Dendritic cell treated with granulocyte-macrophage colony-stimulating factor and Interleukin-4, amounts not matched to agents 40 ng/mL and 50 ng/mL, for 4 days (primary cell): ENCODE measurements around the gene HEXIM2.
"Not testable (repeated sequence)": the region's sequence is repeated elsewhere in the genome, so short reads cannot be mapped to it uniquely, and the experiment has no call there.

Experiments used
- H3K27ac Mint-ChIP-seq: one replicate; pipeline ENCODE4 v1.8.0; 2022; ENCODE audit warnings: mild to moderate bottlenecking, mixed read lengths
- H3K27me3 Mint-ChIP-seq: one replicate; pipeline ENCODE4 v1.8.0; 2022; ENCODE audit warnings: mild to moderate bottlenecking, mixed read lengths
- H3K36me3 Mint-ChIP-seq: one replicate; pipeline ENCODE4 v1.8.0; 2022; ENCODE audit warnings: low read depth, mixed read lengths
- H3K4me1 Mint-ChIP-seq: one replicate; pipeline ENCODE4 v1.8.0; 2022; ENCODE audit warnings: low read depth, mixed read lengths
- H3K4me3 Mint-ChIP-seq: one replicate; pipeline ENCODE4 v1.8.0; 2022; ENCODE audit warnings: mild to moderate bottlenecking, moderate library complexity, mixed read lengths
- H3K9me3 Mint-ChIP-seq: one replicate; pipeline ENCODE4 v1.8.0; 2022; ENCODE audit warnings: mixed read lengths
- intact Hi-C: fragments of 100-400 bp; cut with micrococcal nuclease; formaldehyde crosslinking; loops from one replicate; pipeline ENCODE4 v1.15.0; 2022

HEXIM2 gene

DNA sequence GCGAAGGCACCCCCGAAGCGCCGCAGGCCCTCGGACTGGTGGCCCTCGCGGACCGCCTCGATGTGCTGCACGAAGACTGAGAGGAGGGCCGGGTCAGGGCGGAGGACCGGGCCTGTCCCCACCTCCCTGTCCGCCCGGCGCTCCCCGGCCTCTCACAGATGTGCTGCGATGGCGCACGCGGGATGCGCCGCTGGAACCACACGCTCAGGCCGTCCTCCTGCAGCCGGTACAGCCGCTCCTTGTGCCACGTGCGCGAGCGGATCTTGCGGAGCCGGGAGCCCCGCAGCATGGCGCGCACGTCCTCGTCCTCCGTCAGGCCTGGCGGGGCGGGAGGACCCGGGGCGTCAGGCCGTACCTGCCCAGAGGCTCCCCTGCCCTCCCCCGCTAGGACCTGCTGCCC lies 40.6 kb upstream of the HEXIM2 start:
- Mint-ChIP-seq H3K27ac (no peak overlapping the region), H3K9me3 (no peaks in the 10 kb centered on the region), H3K4me1 (peaks cover 15% of the 10 kb centered on the region), H3K36me3 (no peaks in the 10 kb centered on the region), H3K27me3 (peaks cover 31% of the 10 kb centered on the region), H3K4me3 (no peak overlapping the region)
- intact Hi-C loops = no loop called here

DNA sequence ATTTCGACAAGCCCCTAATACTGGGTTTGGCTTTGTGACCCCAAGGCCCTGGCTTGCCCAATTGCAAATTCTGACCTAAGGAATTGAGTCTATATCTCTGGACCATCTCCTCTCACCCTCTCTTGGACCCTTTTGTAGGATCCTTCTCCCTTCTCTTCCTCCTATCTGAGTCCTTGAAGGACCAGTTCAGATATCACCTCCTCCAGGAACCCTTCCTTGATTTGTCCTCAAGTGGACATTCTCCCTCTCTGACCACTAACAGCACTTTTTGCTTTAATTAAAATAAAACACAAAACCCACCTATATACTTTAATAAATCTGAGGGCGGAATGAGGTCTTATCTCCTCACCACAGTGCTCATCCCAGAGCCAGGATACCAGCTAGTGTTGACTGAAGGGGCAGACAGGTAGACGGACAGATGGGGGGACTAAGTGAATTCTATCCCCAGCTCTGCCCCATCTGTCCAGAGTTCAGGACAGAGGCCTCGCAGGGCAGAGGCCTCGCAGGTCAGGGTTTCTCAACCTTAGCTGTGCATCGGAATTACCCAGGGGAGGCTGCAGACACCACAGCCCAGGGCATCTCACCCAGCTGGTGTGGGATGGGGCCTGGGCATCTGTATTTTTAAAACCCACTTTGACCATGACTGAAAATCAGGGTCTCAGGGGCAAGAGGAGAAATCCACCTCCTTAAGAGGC lies 38.5 kb upstream of the HEXIM2 start:
- intact Hi-C loops = no loop called here
- Mint-ChIP-seq H3K27me3 (peaks cover 23% of the 10 kb centered on the region), H3K36me3 (no peaks in the 10 kb centered on the region), H3K4me1 (peaks cover 24% of the 10 kb centered on the region), H3K4me3 (no peak overlapping the region), H3K9me3 (no peaks in the 10 kb centered on the region), H3K27ac (no peak overlapping the region)

DNA sequence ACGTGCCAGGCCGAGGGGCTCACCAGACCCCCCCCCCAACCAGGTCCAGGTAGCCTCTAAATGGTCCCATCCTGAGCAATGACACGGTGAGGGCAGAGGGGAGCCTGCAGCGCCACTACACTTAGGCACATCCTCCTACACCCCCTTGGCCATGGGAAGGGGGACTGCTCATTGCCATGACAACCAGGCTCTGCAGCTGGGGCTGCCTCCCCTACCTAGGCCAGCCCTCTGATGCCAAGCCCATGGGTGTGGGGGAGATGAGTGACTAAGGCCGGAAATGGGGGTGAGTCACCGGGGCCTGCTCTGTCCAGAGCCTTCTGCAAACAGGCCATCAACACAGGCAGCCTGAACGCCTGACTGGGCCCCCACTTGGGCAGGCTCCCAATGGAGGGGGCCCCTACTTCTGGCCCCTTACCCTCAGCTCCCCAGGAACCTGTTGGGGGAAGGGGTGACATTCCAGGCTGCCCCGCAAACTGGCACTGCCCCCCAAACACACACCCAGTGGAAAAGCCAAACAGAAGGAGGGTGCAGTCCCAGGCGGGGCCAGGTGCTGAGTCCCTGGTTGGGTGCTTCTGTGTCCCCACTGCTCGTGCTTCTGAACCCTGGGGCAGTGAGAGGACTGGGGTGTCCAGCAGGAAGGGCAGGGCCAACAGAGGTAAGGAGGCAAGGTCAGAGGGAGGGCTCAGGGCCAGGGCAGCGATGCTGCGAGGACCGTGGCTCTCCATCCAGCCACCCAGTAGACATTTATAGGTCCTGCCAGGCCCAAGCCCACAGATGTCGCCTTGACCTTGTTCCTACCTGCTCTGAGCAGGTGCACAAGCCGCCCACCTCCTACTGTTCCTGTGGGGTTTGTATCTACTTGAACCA lies 37.5 kb upstream of the HEXIM2 start:
- Mint-ChIP-seq H3K4me3 (no peak overlapping the region), H3K4me1 (peaks cover 24% of the 10 kb centered on the region)
- intact Hi-C loops = no loop called here

DNA sequence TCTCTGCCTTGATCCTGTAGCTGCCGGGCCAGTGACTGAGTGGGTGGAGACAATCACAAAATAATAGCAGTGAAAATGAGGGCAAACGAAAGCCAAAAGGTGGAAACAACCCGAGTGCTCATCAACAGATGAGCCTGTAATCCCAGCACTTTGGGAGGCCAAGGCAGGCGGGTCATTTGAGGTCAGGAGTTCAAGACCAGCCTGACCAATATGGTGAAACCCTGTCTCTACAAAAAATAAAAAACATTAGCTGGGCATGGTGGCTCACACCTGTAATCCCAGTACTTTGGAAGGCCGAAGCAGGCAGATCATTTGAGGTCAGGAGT lies 36.9 kb upstream of the HEXIM2 start:
- H3K9me3 Mint-ChIP-seq, intact Hi-C loops, H3K4me3 Mint-ChIP-seq, H3K36me3 Mint-ChIP-seq: not testable (repeated sequence)
- peaks cover 22% of the 10 kb centered on the region for H3K27me3 Mint-ChIP-seq
- H3K27ac Mint-ChIP-seq = peak overlapping the region; percentile 57
- peaks cover 24% of the 10 kb centered on the region for H3K4me1 Mint-ChIP-seq

More for the DNA sequence above, 37.5 kb upstream of the HEXIM2 start:
- peak overlapping the region; percentile 57 for H3K27ac Mint-ChIP-seq
- H3K36me3 Mint-ChIP-seq = no peaks in the 10 kb centered on the region
- H3K9me3 Mint-ChIP-seq = no peaks in the 10 kb centered on the region
- H3K27me3 Mint-ChIP-seq = peaks cover 23% of the 10 kb centered on the region

DNA sequence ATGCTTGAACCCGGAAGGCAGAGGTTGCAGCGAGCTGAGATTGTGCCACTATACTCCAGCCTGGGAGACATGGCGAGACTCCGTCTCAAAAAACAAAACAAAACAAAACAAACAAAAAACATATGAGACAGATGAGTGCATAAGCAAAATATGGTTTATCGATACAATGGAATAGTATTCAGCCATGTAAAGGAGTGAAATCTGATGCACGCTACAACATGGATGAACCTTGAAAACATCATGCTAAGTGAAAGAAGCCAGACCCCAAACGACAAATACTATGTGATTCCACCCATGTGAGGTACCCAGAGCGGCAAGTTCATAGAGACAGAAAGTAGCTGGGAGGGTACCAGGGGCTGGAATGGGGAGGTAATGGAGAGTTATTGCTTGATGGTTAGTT lies 36.2 kb upstream of the HEXIM2 start:
- no peaks in the 10 kb centered on the region for H3K36me3 Mint-ChIP-seq
- peaks cover 19% of the 10 kb centered on the region for H3K27me3 Mint-ChIP-seq
- peaks cover 24% of the 10 kb centered on the region for H3K4me1 Mint-ChIP-seq
- H3K4me3 Mint-ChIP-seq = no peak overlapping the region
- no peak overlapping the region for H3K27ac Mint-ChIP-seq
- intact Hi-C loops = no loop called here
- H3K9me3 Mint-ChIP-seq = no peaks in the 10 kb centered on the region

DNA sequence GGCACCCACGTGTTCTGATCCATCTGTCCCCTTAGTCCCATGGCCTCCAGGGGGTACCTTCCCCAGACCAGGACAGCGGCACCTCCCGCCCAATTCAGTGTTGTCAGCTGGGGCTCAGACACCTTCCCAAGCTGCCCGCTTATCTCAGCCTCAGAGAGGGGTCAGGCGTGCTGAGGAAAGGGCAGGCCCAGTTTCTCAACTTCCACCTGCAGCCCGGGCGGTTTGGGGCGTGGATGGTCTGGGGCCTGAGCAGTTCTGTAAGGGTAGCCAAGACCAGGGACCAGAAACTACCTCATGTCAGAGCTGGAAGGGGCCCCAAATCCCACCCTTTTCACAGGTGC lies 34.5 kb upstream of the HEXIM2 start:
- Mint-ChIP-seq H3K27me3 (peaks cover 17% of the 10 kb centered on the region), H3K4me3 (no peak overlapping the region), H3K36me3 (no peaks in the 10 kb centered on the region), H3K4me1 (peaks cover 32% of the 10 kb centered on the region), H3K27ac (no peak overlapping the region), H3K9me3 (no peaks in the 10 kb centered on the region)
- intact Hi-C loops = no loop called here

DNA sequence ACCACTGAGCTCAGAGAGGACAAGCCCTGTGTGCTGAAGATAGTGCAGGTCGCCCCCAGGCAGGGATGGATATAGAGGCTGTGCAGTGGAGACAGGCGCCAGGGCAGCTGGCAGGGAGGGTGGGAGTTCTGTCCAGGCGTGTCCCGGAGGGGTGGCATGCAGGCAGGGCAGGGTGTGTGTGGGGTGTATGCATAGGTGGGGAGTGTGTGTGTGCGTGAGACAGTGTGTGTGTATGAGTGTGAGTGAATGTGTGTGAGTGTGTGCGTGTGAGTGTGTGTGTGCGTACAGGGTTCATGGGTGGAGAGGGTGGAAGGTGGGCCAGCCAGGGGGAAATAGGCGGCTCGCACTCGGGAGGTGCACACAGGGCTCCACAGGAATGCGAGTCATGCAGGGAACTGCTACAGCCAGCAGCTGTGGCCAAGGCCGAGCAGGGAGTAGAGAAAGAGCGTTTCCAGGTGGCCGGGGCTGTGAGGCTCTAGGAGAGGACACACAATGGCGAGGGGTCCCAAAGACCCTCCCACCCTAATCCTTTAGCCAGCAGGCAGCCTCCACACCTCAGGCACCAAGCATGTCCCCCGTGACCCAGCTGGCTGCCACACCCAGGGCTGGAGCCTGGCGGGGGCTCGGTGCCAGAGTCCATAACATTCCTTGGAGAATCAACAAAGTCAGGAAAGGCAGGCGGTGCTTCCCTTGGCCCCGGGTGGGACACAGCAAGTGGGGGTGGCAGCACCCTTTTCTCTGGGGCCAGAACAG lies 34.0 kb upstream of the HEXIM2 start:
- H3K4me3 Mint-ChIP-seq = no peak overlapping the region
- peaks cover 17% of the 10 kb centered on the region for H3K27me3 Mint-ChIP-seq
- no peaks in the 10 kb centered on the region for H3K36me3 Mint-ChIP-seq
- no peak overlapping the region for H3K27ac Mint-ChIP-seq
- intact Hi-C loops = no loop called here
- peaks cover 32% of the 10 kb centered on the region for H3K4me1 Mint-ChIP-seq
- no peaks in the 10 kb centered on the region for H3K9me3 Mint-ChIP-seq

DNA sequence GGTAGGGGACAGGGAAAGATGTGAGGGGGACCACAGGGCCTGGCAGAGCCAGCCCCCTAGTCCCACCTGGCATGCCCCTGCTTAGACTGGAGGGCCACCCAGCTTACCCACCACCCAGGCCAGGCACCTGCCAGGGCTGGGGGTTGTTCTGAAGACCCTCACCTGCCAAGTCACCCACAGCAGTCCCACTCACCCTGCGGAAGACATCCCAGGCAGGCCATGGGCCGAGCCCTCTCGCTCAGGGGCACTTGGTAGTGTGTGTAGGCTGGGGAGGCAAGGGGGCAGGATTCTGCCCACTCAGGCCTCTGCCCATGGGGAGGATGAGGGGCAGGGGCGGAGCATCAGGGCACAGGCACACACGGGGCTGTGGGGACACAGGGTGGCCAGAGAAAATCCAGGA lies 33.3 kb upstream of the HEXIM2 start:
- Mint-ChIP-seq H3K36me3 (no peaks in the 10 kb centered on the region), H3K27ac (no peak overlapping the region), H3K9me3 (no peaks in the 10 kb centered on the region), H3K4me1 (peaks cover 27% of the 10 kb centered on the region), H3K4me3 (no peak overlapping the region), H3K27me3 (peaks cover 17% of the 10 kb centered on the region)
- intact Hi-C loops = no loop called here

DNA sequence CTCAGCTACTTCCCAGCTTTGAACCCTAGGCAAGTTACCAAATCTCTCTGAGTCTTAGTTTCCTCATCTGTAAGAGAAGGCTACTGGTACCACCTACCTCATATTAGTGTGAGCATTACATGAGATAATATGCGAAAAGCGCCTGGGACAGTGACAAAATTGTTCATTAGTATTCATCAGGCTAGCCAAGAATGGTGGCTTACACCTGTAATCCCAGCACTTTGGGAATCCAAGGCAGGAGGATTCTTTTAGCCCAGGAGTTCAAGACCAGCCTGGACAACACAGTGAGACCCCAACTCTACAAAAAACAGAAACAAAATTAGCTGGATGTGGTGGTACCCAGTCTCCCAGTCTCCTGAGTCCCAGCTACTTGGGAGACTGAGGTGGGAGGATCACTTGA lies 32.7 kb upstream of the HEXIM2 start:
- H3K27ac Mint-ChIP-seq = no peak overlapping the region
- no peak overlapping the region for H3K4me3 Mint-ChIP-seq
- intact Hi-C loops = no loop called here
- peaks cover 17% of the 10 kb centered on the region for H3K27me3 Mint-ChIP-seq
- no peaks in the 10 kb centered on the region for H3K9me3 Mint-ChIP-seq
- no peaks in the 10 kb centered on the region for H3K36me3 Mint-ChIP-seq
- H3K4me1 Mint-ChIP-seq = peaks cover 25% of the 10 kb centered on the region

DNA sequence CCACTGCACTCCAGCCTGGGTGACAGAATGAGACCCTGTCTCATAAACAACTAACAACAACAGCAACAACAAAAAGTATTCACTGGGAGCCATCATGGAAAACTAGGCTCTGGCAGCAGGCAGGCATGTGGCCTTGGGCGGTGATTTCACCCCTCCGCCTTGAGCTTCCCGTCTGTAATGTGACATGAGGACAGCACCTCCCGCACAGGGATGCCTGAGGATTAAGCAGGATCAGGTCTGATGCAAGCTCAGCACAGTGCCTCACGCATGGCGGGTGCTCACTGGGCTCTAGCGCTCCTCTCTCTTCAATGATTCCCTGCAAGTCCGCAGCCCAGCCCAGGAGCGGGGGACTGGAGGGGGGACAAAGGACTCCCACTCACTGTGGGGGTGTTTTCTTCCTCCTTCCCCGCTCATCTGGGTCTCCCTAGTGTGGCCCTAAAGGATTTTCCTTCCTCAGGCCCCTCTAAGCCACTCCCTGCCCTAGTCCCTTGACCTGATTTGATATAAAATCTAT lies 32.2 kb upstream of the HEXIM2 start:
- no peak overlapping the region for H3K4me3 Mint-ChIP-seq
- no peaks in the 10 kb centered on the region for H3K9me3 Mint-ChIP-seq
- intact Hi-C loops = no loop called here
- peaks cover 17% of the 10 kb centered on the region for H3K27me3 Mint-ChIP-seq
- no peak overlapping the region for H3K27ac Mint-ChIP-seq
- H3K36me3 Mint-ChIP-seq = no peaks in the 10 kb centered on the region
- peaks cover 20% of the 10 kb centered on the region for H3K4me1 Mint-ChIP-seq

DNA sequence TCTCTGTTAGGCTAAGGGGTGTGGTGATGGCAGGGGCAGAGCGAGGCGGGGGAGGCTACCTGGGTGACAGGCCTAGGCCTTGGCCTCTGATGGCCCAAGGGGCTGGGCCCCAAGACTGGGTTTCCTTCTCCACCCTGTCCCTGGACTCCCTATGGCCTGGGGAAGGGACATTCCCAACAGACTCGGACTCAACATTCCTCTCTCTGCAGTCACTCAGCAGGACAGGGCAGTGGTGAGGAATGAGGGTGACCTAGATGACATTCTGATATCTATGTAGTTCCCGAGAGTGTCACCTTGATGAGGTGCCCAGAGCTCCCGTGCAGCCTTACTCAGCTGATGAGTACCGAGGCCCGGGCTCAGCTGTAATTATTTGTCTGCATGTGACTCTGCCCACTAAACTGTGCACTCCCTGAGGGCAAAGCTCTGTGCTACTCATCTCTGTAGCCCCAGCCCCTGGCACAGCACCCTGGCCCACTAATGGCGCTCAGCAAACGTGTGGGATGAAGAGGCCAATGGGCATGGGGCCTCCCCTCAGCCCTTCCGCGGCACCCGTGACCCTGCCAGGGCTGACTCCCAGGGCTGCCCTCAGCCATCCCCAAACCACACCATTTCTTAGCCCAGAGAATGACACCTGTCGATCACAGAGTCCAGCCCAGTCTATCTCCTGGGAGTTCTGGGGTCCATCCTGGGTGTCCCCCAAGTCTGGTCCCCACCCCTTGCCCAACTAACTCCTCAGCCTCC lies 31.6 kb upstream of the HEXIM2 start:
- Mint-ChIP-seq H3K4me1 (peaks cover 17% of the 10 kb centered on the region), H3K27ac (no peak overlapping the region), H3K27me3 (peaks cover 17% of the 10 kb centered on the region), H3K9me3 (no peaks in the 10 kb centered on the region), H3K36me3 (no peaks in the 10 kb centered on the region), H3K4me3 (no peak overlapping the region)
- intact Hi-C loops = loop anchor here (10.0 kb wide), 1 partner anchor 215 kb away; the partner anchor contains the start of gene GFAP

DNA sequence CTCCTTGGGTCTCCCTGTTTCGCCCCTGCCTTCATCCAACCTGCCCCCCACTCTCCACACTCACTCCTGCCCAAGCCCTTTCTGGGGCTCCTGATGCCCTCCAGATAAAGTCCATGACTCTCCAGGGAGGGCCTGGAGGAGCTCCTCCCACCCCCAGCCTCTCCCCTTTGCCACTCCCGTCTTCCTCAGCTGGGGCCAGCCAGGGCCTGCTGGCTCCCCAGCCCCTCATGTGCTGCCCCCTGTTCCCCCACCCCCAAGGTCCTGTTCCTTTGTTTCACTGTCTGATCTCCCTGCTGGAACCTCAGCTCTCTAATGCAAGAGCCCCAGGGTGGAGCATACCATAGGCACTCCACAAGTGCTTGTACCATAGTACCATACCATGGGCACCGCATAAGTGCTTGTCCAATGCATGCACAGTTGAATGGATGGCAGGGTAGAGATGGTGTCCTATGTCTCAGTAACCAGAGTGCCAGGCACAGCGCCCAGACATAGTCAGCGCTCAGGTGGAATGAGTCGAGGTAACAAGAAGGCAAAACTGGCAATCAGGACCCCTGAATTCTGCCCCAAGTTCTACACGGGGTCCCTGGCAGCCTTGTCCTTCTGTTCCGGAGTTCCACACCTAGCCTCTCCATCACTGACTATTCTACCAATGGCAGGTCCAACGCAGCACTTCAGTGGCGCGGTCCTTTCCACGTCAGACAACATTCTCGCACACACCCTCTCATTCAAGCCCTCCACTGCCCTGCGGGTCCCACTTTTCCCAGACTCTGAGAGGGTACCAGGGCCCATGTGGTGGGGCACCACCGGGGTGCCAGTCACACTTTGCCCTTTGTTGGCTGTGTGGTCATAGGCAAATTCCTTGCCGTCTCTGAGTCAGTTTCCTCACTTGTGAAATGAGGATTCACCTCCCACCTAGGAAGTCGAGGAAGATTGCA lies 30.7 kb upstream of the HEXIM2 start:
- Mint-ChIP-seq H3K36me3 (peaks cover 4% of the 10 kb centered on the region), H3K4me3 (no peak overlapping the region), H3K27me3 (peaks cover 17% of the 10 kb centered on the region), H3K4me1 (peaks cover 22% of the 10 kb centered on the region), H3K9me3 (no peaks in the 10 kb centered on the region), H3K27ac (no peak overlapping the region)
- intact Hi-C loops = loop anchor here (10.0 kb wide), 1 partner anchor 216 kb away; the partner anchor contains the start of gene GFAP
